ENCODE results near the gene SEC22B. TPM values are rescaled to one million over a fixed set of nuclear protein-coding genes. Genes with fewer than 3 reads are reported as not detected.

The SEC22B gene
- total RNA-seq, 1 donor from 2014 or later, result 27.5 TPM

Other genes with a start within 250 kb of the SEC22B start
- 216 and 259 TPM in 2 replicates for gene NOTCH2, start 106.9 kb downstream of the SEC22B start, total RNA-seq
- 18.3 and 24.4 TPM in 2 replicates for gene NBPF8, start 238.5 kb upstream of the SEC22B start, total RNA-seq

All from activated B cell treated with CpG ODN at 0.5 μM for 24 hours (primary cell).